ENCODE data around the gene ARL14.

DNA sequence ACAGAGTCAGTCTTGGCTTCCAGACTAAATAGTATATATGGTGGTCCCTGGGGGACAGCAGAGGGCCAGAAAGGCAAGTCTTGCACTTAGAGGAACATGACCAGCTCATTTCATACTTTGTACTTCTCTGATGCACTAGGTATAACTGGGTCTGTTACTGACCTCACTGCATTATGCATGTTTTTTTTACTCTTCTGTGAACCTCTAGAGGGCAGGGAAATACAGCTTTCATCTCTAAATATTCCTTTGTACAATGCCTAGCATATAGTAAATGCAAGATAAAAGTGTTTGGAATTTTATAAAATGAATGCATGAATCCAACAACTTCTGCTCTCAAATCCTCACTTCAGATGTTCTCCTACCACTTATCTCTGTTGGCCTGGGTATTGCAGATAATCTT, 23.4 kb upstream of the ARL14 start:
- TF ChIP-seq POLR2A (IDR thresholded peaks at IDR 0.05): no peak
- TF ChIP-seq, protein P1, sequence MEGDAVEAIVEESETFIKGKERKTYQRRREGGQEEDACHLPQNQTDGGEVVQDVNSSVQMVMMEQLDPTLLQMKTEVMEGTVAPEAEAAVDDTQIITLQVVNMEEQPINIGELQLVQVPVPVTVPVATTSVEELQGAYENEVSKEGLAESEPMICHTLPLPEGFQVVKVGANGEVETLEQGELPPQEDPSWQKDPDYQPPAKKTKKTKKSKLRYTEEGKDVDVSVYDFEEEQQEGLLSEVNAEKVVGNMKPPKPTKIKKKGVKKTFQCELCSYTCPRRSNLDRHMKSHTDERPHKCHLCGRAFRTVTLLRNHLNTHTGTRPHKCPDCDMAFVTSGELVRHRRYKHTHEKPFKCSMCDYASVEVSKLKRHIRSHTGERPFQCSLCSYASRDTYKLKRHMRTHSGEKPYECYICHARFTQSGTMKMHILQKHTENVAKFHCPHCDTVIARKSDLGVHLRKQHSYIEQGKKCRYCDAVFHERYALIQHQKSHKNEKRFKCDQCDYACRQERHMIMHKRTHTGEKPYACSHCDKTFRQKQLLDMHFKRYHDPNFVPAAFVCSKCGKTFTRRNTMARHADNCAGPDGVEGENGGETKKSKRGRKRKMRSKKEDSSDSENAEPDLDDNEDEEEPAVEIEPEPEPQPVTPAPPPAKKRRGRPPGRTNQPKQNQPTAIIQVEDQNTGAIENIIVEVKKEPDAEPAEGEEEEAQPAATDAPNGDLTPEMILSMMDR (IDR thresholded peaks at IDR 0.05): peak; percentile 12 to 23 (median 16)
